GM12878 (cell line): Measurements from ENCODE around the gene ANKFY1. TPM values are rescaled to one million over a fixed set of nuclear protein-coding genes. Genes with fewer than 3 reads are reported as not detected.

ENCODE experiments used
- ATAC-seq: fragments of 200-7000 bp; cut with Tn5 transposase; 3 replicates; pipeline ENCODE4 v1.9.1; 2020; ENCODE audit warnings: mild to moderate bottlenecking, moderate library complexity
- BruUV-seq: library from RNA; stranded (reverse); fragments of 400-500 nt; replicated peaks from 2 replicates; lab custom pipeline; 2021; lab: Mats Ljungman, UMichigan
- CTCF ChIA-PET: fragments of 300-600 bp; sonication (Branson Sonifier 250); formaldehyde crosslinking; extraction: SDS; loops from one replicate; lab custom pipeline; 2021; ENCODE audit warnings: inconsistent platforms; lab: Yijun Ruan, JAX
- POLR2A ChIA-PET: fragments of 350-600 bp; formaldehyde crosslinking; extraction: SDS; loops from one replicate; lab custom pipeline; 2021; ENCODE audit warnings: inconsistent platforms; lab: Charles Lee
- RAD21 ChIA-PET: fragments of 300-600 bp; sonication (Branson Sonifier 250); formaldehyde crosslinking; loops from one replicate; lab custom pipeline; 2023; ENCODE audit warnings: antibody characterized with exemption; ENCODE audit not compliant: unreplicated experiment; lab: Charles Lee
- SMC1A ChIA-PET: fragments of 300-600 bp; sonication (Branson Sonifier 250); formaldehyde crosslinking; loops from one replicate; lab custom pipeline; 2023; ENCODE audit not compliant: unreplicated experiment, uncharacterized antibody; lab: Charles Lee
- DNase-seq: peaks from one replicate; pipeline ENCODE4 v3.0.0-alpha.2; 2011; ENCODE audit warnings: low read depth, low spot score
- FAIRE-seq: peaks from 3 replicates; lab custom pipeline; 2011; peaks lifted over from hg19 to GRCh38; lab: Jason Lieb, UNC
- H2AFZ ChIP-seq: 2 replicates; pipeline ENCODE4 v1.6.0; 2011; ENCODE audit warnings: low read depth, low read length, control low read depth; ENCODE audit not compliant: control insufficient read depth
- H3K27ac ChIP-seq: 2 replicates; pipeline ENCODE4 v1.5.1; 2011; ENCODE audit warnings: control low read depth; ENCODE audit not compliant: control insufficient read depth, insufficient read depth
- H3K27me3 ChIP-seq, 2 experiments: replicated peaks in 1 of 2; 2 replicates each; pipeline versions ENCODE4 v1.6.0 to v1.6.1; 2011; ENCODE audit warnings: low read length in 1 of 2; ENCODE audit not compliant: control insufficient read depth in 2 of 2, insufficient read depth in 2 of 2
- H3K36me3 ChIP-seq, 2 experiments: 2 replicates each; pipeline ENCODE4 v1.5.1; 2011; ENCODE audit warnings: low read length in 1 of 2; ENCODE audit not compliant: control insufficient read depth in 2 of 2, insufficient read depth in 2 of 2
- H3K4me1 ChIP-seq: 2 replicates; pipeline ENCODE4 v1.6.1; 2011; ENCODE audit warnings: mild to moderate bottlenecking, low read length, moderate library complexity, mixed read lengths; ENCODE audit not compliant: control insufficient read depth, insufficient read depth
- H3K4me2 ChIP-seq: 2 replicates; pipeline ENCODE4 v1.6.0; 2011; ENCODE audit warnings: control low read depth; ENCODE audit not compliant: control insufficient read depth, insufficient read depth
- H3K4me3 ChIP-seq: fragments of 200-600 bp; sonication (generic); 2 replicates; pipeline ENCODE4 v1.5.1; 2016
- H3K79me2 ChIP-seq: 2 replicates; pipeline ENCODE4 v1.6.0; 2011; ENCODE audit warnings: low read length; ENCODE audit not compliant: control insufficient read depth, insufficient read depth
- H3K9ac ChIP-seq: 2 replicates; pipeline ENCODE4 v1.8.0; 2011; ENCODE audit warnings: low read length, control low read depth, mixed read lengths; ENCODE audit not compliant: control insufficient read depth, insufficient read depth
- H3K9me3 ChIP-seq: replicated peaks from 3 replicates; pipeline ENCODE4 v1.5.1; 2011; ENCODE audit warnings: mild to moderate bottlenecking, low read length; ENCODE audit not compliant: control insufficient read depth, insufficient read depth
- H4K20me1 ChIP-seq: 2 replicates; pipeline ENCODE4 v1.6.0; 2011; ENCODE audit not compliant: control insufficient read depth, insufficient read depth
- CBX3 ChIP-seq: fragments of 200-600 bp; sonication (generic); IDR thresholded peaks from 2 replicates; pipeline ENCODE4 v1.6.1; 2016; ENCODE audit warnings: low read depth, borderline replicate concordance
- CBX5 ChIP-seq: sonication (generic); IDR thresholded peaks from 2 replicates; pipeline ENCODE4 v1.6.1; 2016; ENCODE audit warnings: low read depth, moderate library complexity, mild to moderate bottlenecking, inconsistent platforms
- MEF2B ChIP-seq: fragments of 450-650 bp; IDR thresholded peaks from 2 replicates; pipeline ENCODE4 v1.6.1; 2018; ENCODE audit warnings: mild to moderate bottlenecking, moderate library complexity; ENCODE audit not compliant: partially characterized antibody, poor library complexity, severe bottlenecking
- SIN3A ChIP-seq: IDR thresholded peaks from 2 replicates; pipeline ENCODE4 v1.6.1; 2012; ENCODE audit warnings: low read depth, low read length, improper control_type of control experiment
- YBX1 ChIP-seq: fragments of 450-650 bp; IDR thresholded peaks from 2 replicates; pipeline ENCODE4 v1.6.1; 2016; ENCODE audit warnings: antibody characterized with exemption
- WGBS: methylation state at CpG from one replicate; pipeline ENCODE4 v1.1.6; 2016; ENCODE audit warnings: low lambda C conversion rate; ENCODE audit not compliant: insufficient replicate concordance, insufficient coverage; ENCODE audit errors: missing lambda C conversion rate; 5-methylcytosine and 5-hydroxymethylcytosine counted together
- in situ Hi-C: fragments of 300-500 bp; cut with MboI; formaldehyde crosslinking; loops from 9 replicates; pipeline ENCODE4 v1.14.3; 2018; ENCODE audit warnings: mixed read lengths
- intact Hi-C: fragments of 100-400 bp; cut with micrococcal nuclease; formaldehyde crosslinking; loops from one replicate; pipeline ENCODE4 v1.14.2; 2022; ENCODE audit not compliant: unreplicated experiment
- polyA plus RNA-seq, 11 experiments: library from polyadenylated mRNA; depleted of rRNA in 4 of 11; unstranded in 6 of 11; stranded (reverse) in 5 of 11; fragments of >200 nt; fragmentation: Nextera tagmentation in 4 of 11; fragmentation: Illumina TruSeq in 1 of 11; extraction: Ambion mirVana in 4 of 11; extraction: Trizol in 1 of 11; gene quantifications; 1 replicate in 1 of 11; 2 replicates in 10 of 11; pipeline versions ENCODE4 v1.2.1 to v1.2.3, GENCODE V29; 2011 to 2016; ENCODE audit warnings: inconsistent platforms in 2 of 11, missing spikeins in 2 of 11, low read depth in 1 of 11
- total RNA-seq, 4 experiments: library from RNA; depleted of rRNA in 3 of 4; stranded (reverse); fragments of >200 nt in 3 of 4; fragmentation: Illumina TruSeq in 1 of 4; extraction: Trizol in 1 of 4; gene quantifications; 2 replicates each; pipeline versions ENCODE4 v1.2.1 to v1.2.3, GENCODE V29; 2013 to 2021
- TF ChIP-seq, protein P1 (sequence below): fragments of 450-650 bp; IDR thresholded peaks from 2 replicates; pipeline ENCODE4 v1.6.1; 2017; ENCODE audit warnings: mild to moderate bottlenecking, moderate library complexity

The ANKFY1 gene
- total and polyA plus RNA-seq, 10 of the 15 experiments (the other 5 are each of a cell fraction or from before 2014, with no cell fraction given), result 3.0 to 27.7 (median 16.4) TPM

DNA sequence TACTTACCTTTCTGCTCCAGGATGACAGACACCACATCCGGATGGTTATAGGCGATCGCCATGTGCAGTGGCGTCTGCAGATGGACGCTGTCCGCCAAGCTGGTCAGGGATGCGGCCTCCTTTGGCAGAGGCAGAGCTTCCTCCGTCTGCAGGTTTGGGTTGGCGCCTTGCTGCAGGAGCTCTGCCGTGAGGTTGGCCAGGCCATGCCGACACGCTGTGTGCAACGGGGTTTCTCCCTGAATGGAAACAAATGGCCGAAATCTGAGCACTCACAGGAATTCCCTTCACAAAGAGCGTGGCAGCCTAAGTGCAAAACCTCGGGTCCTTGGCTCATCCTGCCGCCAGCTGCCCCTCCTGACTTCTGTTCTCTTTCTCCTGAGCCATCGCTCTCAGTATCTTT, 79.0 kb downstream of the ANKFY1 start:
- in situ Hi-C loops (no loop called here), intact Hi-C loops (no loop called here)
- Histone ChIP-seq H3K36me3 (peaks cover 27 to 37% of the 10 kb centered on the region in 2 experiments), H3K27ac (no peak overlapping the region), H3K4me3 (no peak overlapping the region), H3K9me3 (no peaks in the 10 kb centered on the region), H3K27me3 (no peaks in the 10 kb centered on the region), H3K4me2 (no peak overlapping the region), H2AFZ (no peak overlapping the region), H3K9ac (no peak overlapping the region), H4K20me1 (no peaks in the 10 kb centered on the region), H3K4me1 (no peaks in the 10 kb centered on the region), H3K79me2 (no peaks in the 10 kb centered on the region)
- ChIA-PET POLR2A (no interaction called here), RAD21 (no interaction called here), CTCF (no interaction called here), SMC1A (interaction anchor here (1.1 kb wide), 1 partner anchor 16 kb away, joined by 3 read pairs; no protein-coding TSS in a partner anchor)
- BruUV-seq, result no TSS peak
- DNase-seq (no peak), ATAC-seq (no peak), FAIRE-seq (no peak)
- WGBS, result 91% methylated on average over 18 of the region's 18 CpGs
- no peak for TF ChIP-seq CBX3
- no peak for TF ChIP-seq MEF2B
- no peak for TF ChIP-seq CBX5
- TF ChIP-seq YBX1, result no peak
- TF ChIP-seq, protein P1, sequence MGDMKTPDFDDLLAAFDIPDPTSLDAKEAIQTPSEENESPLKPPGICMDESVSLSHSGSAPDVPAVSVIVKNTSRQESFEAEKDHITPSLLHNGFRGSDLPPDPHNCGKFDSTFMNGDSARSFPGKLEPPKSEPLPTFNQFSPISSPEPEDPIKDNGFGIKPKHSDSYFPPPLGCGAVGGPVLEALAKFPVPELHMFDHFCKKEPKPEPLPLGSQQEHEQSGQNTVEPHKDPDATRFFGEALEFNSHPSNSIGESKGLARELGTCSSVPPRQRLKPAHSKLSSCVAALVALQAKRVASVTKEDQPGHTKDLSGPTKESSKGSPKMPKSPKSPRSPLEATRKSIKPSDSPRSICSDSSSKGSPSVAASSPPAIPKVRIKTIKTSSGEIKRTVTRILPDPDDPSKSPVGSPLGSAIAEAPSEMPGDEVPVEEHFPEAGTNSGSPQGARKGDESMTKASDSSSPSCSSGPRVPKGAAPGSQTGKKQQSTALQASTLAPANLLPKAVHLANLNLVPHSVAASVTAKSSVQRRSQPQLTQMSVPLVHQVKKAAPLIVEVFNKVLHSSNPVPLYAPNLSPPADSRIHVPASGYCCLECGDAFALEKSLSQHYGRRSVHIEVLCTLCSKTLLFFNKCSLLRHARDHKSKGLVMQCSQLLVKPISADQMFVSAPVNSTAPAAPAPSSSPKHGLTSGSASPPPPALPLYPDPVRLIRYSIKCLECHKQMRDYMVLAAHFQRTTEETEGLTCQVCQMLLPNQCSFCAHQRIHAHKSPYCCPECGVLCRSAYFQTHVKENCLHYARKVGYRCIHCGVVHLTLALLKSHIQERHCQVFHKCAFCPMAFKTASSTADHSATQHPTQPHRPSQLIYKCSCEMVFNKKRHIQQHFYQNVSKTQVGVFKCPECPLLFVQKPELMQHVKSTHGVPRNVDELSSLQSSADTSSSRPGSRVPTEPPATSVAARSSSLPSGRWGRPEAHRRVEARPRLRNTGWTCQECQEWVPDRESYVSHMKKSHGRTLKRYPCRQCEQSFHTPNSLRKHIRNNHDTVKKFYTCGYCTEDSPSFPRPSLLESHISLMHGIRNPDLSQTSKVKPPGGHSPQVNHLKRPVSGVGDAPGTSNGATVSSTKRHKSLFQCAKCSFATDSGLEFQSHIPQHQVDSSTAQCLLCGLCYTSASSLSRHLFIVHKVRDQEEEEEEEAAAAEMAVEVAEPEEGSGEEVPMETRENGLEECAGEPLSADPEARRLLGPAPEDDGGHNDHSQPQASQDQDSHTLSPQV, result no peak
- TF ChIP-seq SIN3A, result no peak
